Prostate gland (tissue), 2 donors: ENCODE data around the gene BAIAP3. TPM values are rescaled to one million over a fixed set of nuclear protein-coding genes. Genes with fewer than 3 reads are reported as not detected.

Source experiments
- DNase-seq: peaks from one replicate; pipeline ENCODE4 v3.0.0-alpha.2; 2019; ENCODE audit warnings: low spot score
- H3K27ac ChIP-seq, 2 donors: fragments of 200-600 bp; sonication (generic); 2 replicates each; pipeline ENCODE4 v1.5.1; 2017 to 2019
- H3K27me3 ChIP-seq: fragments of 200-600 bp; sonication (generic); replicated peaks from 2 replicates; pipeline ENCODE4 v1.5.1; 2019; ENCODE audit not compliant: insufficient read depth
- H3K36me3 ChIP-seq, 2 donors: fragments of 200-600 bp; sonication (generic); 1 replicate in 1 of 2; 2 replicates in 1 of 2; pipeline versions ENCODE4 v1.5.1 to v1.8.1; 2017 to 2019
- H3K4me1 ChIP-seq: fragments of 200-600 bp; sonication (generic); replicated peaks from 2 replicates; pipeline ENCODE4 v1.5.1; 2019
- H3K4me3 ChIP-seq, 2 donors: fragments of 200-600 bp; sonication (generic); 2 replicates each; pipeline ENCODE4 v1.5.1; 2017 to 2019
- H3K9me3 ChIP-seq: fragments of 200-600 bp; sonication (generic); 2 replicates; pipeline ENCODE4 v1.5.1; 2017
- POLR2A ChIP-seq: fragments of 450-650 bp; IDR thresholded peaks from one replicate; pipeline ENCODE4 v1.6.1; 2016; ENCODE audit warnings: antibody characterized with exemption, mild to moderate bottlenecking
- POLR2AphosphoS5 ChIP-seq: sonication (generic); formaldehyde crosslinking; IDR thresholded peaks from one replicate; pipeline ENCODE4 v1.6.1; 2017; ENCODE audit warnings: antibody characterized with exemption
- WGBS: methylation state at CpG from one replicate; pipeline ENCODE4 v1.1.5; 2018; 5-methylcytosine and 5-hydroxymethylcytosine counted together
- intact Hi-C: fragments of 100-400 bp; cut with DNase I; formaldehyde crosslinking; loops from one replicate; pipeline ENCODE4 v1.14.2; 2022
- total RNA-seq, 2 donors: library from RNA; depleted of rRNA; stranded (reverse); fragments of >200 nt; gene quantifications; one replicate each; pipeline ENCODE4 v1.1.0, GENCODE V29; 2016
- TF ChIP-seq, protein P1 (sequence below), 4 experiments: fragments of 200-600 bp in 2 of 4; fragments of 450-650 bp in 2 of 4; sonication (generic) in 2 of 4; IDR thresholded peaks; 1 replicate in 3 of 4; 2 replicates in 1 of 4; pipeline ENCODE4 v1.5.1; 2016 to 2019; ENCODE audit warnings: antibody characterized with exemption in 4 of 4, mild to moderate bottlenecking in 2 of 4, moderate library complexity in 2 of 4

Gene BAIAP3
- total RNA-seq, 2 donors from 2014 or later, result 12.1 to 41.6 TPM

DNA sequence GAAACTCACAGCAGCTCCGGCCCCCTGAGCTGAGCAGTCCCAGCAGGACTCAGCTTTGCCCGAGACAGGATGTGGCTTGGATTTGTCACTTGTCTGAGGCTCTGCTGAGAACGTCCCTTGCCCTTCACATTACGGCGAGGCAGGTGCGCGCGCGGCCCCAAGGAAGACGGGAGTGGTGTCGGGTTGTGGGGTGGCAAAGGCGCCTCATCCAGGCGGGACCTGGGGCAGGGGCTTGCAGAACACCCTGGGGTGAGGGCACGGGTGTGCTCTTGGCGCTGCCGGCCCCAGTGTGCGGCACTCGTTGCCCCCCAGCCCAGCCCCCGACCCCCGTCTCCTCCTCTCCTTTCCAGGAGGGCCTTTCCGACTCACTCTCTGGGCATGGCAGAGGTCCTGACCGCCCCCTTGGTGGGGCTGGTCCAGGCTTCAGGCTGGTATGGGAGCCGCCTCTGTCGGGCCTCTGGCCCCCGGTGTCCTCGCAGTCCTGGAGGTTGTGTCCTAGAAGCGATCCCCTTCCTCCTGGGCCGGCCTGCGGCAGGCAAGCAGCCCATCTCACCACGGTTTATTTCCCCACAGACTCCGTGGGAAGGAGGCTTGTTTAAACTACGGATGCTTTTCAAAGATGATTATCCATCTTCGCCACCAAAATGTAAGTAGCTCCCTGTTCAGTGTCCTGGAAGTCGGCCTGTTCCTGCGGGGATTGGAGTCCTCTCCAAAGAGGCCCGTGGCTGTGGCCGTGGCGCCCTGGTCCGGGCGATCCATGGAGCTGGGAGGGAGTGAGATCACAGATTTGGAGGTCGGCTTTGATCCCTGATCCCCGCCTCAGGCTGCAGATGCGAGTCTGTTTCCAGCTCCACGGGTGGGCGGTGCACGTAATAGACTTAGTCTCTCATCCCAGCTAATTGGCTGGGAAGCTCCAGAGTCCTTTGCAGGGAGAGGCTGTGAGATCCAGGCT lies 18.1 kb upstream of the BAIAP3 start:
- TF ChIP-seq POLR2AphosphoS5, result no peak
- TF ChIP-seq, protein P1, sequence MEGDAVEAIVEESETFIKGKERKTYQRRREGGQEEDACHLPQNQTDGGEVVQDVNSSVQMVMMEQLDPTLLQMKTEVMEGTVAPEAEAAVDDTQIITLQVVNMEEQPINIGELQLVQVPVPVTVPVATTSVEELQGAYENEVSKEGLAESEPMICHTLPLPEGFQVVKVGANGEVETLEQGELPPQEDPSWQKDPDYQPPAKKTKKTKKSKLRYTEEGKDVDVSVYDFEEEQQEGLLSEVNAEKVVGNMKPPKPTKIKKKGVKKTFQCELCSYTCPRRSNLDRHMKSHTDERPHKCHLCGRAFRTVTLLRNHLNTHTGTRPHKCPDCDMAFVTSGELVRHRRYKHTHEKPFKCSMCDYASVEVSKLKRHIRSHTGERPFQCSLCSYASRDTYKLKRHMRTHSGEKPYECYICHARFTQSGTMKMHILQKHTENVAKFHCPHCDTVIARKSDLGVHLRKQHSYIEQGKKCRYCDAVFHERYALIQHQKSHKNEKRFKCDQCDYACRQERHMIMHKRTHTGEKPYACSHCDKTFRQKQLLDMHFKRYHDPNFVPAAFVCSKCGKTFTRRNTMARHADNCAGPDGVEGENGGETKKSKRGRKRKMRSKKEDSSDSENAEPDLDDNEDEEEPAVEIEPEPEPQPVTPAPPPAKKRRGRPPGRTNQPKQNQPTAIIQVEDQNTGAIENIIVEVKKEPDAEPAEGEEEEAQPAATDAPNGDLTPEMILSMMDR (IDR thresholded peaks at IDR 0.05), result no peak
- no peak for TF ChIP-seq POLR2A
- no peak for DNase-seq
- no peaks in the 10 kb centered on the region for H3K27me3 ChIP-seq
- peaks cover 39% of the 10 kb centered on the region in 2 donors for H3K36me3 ChIP-seq
- H3K27ac ChIP-seq, result no peak overlapping the region
- 82% methylated on average over 46 of the region's 46 CpGs for WGBS
- no peaks in the 10 kb centered on the region for H3K9me3 ChIP-seq
- H3K4me3 ChIP-seq, result no peak overlapping the region
- H3K4me1 ChIP-seq, result peaks cover 19% of the 10 kb centered on the region
- intact Hi-C loops, result no loop called here

DNA sequence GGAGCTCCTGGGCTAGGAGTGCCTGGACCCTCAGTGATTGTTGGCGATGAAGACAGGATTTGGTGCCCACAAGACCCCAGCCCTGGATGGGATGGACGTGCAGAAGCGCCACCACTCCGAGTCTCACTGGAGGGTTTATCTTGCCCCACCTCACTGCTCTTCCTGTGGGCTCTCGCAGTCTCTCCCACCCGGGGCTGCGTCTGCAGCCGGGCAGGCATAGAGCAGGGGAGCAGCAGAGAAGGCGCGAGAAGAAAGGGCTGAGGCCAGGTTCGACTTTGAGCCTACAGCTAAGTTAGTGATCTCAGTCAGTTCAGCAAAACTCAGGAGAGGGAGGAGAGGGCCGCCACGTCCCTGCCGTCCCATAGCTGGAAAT lies 17.4 kb upstream of the BAIAP3 start:
- Histone ChIP-seq H3K27me3 (no peaks in the 10 kb centered on the region), H3K9me3 (no peaks in the 10 kb centered on the region), H3K36me3 (peaks cover 45% of the 10 kb centered on the region in 2 donors), H3K4me3 (no peak overlapping the region), H3K4me1 (peaks cover 19% of the 10 kb centered on the region), H3K27ac (no peak overlapping the region)
- WGBS, result 79% methylated on average over 13 of the region's 14 CpGs
- TF ChIP-seq, protein P1 (IDR thresholded peaks at IDR 0.05), result no peak
- TF ChIP-seq POLR2AphosphoS5, result no peak
- TF ChIP-seq POLR2A, result no peak
- no peak for DNase-seq
- intact Hi-C loops, result no loop called here

DNA sequence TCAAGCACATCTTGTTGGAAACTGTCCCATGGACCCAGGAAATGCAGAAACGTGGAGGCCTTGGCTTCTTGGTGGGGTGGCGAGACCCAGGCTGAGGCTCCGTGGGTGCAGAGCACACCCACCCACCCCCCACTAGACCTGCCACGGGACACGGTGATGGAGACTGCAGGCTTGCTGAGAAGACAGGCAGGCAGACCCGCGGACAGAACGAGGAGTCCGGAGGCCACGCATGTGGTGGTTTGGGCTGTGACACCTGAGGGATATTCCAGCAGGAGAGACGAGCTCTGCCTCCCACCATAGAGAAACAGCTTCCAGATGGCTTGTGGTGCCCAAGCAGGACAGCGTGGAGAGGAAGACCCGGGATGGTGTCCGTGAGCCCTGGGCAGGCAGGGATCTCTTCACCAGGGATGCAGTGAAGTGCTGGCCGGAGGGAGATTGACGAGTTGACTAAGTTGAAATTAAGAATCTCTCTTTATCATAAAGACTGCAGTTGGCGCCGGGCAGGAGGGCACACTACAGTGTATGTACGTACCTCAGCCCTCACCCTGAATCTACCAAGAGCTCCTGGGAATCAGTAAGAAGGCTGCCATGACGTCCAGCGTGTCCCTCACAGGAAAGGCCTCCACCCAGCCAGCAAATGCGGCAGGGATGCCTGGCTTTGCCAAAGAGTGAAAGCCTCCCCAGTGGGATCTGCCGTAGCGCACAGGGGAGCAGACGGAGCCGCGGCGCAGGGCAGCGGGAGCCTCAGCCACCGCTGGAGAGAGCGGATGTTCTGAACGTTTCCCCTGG lies 15.8 kb upstream of the BAIAP3 start:
- H3K27ac ChIP-seq, result no peak overlapping the region
- 86% methylated on average over 32 of the region's 32 CpGs for WGBS
- peaks cover 45 to 48% of the 10 kb centered on the region in 2 donors for H3K36me3 ChIP-seq
- TF ChIP-seq, protein P1 (IDR thresholded peaks at IDR 0.05), result no peak
- TF ChIP-seq POLR2AphosphoS5 (no peak), POLR2A (no peak)
- intact Hi-C loops, result no loop called here
- no peaks in the 10 kb centered on the region for H3K27me3 ChIP-seq
- H3K9me3 ChIP-seq, result no peaks in the 10 kb centered on the region
- peaks cover 3% of the 10 kb centered on the region for H3K4me1 ChIP-seq
- no peak overlapping the region for H3K4me3 ChIP-seq
- no peak for DNase-seq

DNA sequence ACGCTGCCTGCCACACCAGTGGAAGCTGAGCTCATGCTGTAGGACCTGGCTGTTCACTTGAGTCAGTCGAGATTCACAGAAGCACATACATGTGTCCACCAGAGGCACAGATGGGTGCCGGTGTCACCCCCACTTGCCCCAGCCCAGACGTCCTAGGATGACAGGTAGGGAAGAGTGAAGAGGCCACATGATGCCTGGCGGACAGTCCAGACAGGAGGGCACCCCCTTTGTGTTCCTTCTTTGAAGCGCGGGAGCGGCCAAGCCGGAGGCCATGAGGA lies 15.2 kb upstream of the BAIAP3 start:
- Histone ChIP-seq H3K4me3 (no peak overlapping the region), H3K27ac (no peak overlapping the region), H3K27me3 (no peaks in the 10 kb centered on the region), H3K36me3 (peaks cover 45 to 48% of the 10 kb centered on the region in 2 donors), H3K9me3 (no peaks in the 10 kb centered on the region), H3K4me1 (peaks cover 3% of the 10 kb centered on the region)
- DNase-seq, result no peak
- intact Hi-C loops, result no loop called here
- TF ChIP-seq POLR2A, result no peak
- TF ChIP-seq POLR2AphosphoS5, result no peak
- TF ChIP-seq, protein P1 (IDR thresholded peaks at IDR 0.05), result no peak
- WGBS, result 83% methylated on average over 9 of the region's 9 CpGs
